Hippocampal formation (tissue), 2 donors: Measurements from ENCODE around the gene SAP25.
"Not testable (repeated sequence)": the region's sequence is repeated elsewhere in the genome, so short reads cannot be mapped to it uniquely, and the experiment has no call there.

Source experiments
- DNase-seq, 2 donors: peaks; one replicate each; lab custom pipeline; 2025; lab: John Stamatoyannopoulos, UW

Gene SAP25

DNA sequence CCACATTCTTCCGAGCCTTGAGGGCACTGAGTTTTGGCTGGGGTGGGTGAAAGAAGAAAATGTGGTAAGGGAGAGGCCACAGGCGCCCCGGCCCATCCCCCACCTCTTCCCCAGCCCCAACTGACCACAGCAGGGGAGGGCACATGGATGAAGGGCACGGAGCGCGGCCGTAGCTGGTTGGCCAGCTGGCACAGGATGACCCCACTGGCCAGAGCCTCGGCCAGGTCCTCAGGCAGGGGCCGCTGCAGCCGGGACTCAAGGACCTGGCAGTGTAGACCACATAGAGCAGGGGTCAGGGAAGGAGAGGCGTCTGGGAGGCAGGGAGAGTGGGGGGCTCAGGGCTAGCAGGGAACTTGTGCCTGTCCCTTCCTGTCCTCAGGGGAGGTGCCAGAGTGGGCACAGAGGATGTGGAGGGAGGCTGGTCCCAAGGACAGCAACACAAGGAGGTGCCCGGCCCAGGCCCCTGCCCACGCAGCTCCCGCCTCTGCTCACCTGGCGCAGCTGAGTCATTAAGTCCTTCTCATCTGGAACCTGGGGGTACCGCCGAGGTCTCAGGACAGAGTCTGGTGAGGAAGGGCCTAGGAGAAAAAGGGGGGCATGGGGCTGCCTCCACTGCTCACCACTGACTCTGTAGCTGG lies 2.2 kb upstream of the SAP25 start:
- DNase-seq: no peak

DNA sequence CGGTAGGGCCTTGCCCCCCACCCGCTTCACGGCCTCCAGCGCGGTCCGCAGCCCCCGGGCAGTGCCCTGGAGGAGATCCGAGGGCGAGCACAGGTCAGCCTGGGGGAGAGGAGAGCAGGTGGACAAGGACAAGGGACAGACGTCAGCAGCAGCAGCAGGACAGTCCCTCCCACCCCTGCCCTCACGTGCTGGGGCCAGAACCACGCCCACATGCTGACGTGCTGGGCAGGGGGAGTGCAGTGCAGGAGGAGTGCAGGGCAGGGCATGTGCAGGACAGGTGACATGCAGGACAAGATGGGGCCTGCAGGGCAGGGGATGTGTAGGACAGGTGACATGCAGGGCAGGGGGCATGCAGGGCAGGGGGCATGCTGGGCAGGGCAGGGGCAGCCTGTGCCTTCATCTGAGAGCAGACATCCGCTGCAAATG lies 1.5 kb upstream of the SAP25 start:
- DNase-seq: no peak

DNA sequence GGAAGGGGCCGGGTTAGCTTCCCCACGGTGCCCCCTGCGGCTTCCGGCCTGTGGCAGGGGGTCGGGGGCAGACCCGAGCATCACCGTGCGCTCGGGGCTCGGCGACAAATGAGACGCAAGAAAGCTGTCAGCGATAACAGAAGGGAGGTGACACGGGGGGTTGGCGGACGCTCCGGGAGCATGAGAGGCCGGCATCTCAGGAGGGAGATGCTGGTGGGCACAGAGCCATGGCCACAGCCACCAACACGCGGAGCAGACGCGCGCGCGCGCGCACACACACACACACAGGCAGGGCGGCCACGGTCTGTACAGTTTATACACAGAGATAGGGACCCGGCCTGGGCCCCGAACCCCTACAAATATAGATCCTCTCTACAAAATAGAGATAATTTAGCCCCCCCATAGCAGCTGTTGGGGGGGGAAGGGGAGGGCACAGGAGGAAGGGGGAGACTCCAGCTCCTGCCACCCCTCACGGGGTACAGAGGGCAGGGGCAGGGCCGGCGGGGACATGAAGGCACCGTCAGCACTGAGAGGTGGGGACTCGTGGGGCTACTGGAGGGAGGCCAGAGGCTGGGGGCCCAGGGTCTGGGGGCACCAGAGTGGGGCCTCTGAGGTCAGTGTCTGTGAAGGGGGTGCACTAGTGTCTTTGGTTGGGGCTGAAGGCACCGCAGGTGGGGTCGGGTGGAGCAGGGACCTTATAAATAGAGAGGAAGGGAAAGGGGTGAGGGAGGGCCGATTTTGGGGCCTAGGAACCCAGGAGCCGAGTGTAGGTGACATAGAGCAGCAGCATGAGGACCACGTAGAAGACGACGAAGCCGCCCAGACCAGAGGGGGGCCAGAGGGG lies 884 bp upstream of the SAP25 start:
- DNase-seq: no peak

DNA sequence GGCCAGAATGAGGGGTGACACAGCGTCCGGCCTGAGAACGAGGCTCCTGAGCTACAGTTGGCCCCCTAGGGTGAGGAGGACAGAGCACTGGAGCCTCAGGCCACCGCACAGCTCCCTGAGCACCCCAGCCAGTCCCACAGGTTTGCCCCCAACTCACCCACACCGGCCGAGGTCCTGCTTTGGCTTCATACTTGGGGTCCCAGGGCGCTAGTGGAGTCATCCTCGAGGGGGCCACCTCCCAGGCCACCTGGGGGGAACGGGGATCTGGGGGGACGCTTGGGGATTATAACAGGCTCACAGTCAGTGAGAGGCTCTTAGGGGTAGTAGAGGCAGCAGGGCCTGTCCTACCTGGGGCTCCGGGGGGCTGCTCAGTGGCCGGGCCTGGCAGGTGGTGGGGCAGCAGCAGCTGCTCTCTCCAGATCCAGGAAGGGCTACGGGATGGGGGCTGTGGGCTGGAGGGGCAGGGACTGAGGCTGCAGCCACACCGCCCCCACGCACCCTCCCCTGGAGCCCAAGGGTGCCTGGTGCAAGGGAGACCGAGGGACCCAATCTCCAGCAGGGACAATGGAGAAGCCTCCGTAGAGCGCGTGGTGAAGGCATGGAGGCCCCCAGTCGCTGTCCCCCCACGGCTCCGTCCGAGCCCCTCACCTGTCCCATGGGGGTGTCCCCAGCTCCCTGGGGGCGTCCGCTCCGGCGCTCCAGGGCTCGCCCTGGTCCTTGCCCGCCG lies 588 bp downstream of the SAP25 start:
- DNase-seq: no peak

DNA sequence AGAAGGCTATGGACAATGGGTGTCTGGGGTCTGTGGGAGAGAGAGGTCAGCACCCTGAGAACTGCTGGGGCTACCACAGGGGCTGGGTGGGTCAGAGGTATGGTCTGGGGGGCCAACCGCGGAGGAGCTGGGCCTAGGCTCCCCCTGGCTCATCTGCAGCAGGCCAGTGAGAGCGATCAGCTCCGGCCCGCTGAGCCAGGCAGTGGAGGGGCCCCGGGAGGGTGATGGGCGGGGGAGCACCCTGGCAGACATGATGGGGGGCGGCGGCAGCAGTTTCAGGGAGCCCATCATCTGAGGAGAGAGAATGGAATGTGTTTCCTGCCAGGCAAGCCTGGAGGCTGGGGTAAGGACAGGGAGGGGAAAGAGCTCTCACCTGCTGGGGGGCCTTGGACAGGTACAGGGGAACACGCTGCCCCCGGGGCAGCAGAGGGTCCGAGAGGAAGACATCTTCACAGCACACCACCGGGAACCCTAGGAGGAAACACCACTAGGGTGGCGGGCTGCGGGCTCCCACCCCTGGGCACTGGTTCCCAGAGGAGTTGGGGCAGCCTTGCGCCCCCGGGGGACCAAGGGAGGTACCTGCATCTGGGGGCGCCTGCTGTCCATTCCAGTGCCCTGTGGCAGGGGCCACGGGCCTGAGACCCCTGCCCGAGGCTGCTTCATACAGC lies 1.3 kb downstream of the SAP25 start:
- DNase-seq: no peak

DNA sequence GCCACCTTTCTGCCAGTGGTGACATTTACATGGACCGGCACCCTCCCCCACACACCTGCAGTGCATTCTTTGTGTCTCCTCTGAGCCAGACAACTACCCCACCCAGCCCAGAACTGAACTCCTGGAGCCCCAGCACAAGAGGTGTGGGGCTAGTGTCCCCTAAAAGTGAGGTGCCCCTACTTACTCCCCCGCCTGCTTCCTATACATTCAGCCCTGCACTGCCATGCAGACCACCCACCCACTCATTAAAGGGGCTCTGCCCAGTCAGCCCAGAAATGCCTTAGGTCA lies 1.9 kb downstream of the SAP25 start:
- DNase-seq: no peak

DNA sequence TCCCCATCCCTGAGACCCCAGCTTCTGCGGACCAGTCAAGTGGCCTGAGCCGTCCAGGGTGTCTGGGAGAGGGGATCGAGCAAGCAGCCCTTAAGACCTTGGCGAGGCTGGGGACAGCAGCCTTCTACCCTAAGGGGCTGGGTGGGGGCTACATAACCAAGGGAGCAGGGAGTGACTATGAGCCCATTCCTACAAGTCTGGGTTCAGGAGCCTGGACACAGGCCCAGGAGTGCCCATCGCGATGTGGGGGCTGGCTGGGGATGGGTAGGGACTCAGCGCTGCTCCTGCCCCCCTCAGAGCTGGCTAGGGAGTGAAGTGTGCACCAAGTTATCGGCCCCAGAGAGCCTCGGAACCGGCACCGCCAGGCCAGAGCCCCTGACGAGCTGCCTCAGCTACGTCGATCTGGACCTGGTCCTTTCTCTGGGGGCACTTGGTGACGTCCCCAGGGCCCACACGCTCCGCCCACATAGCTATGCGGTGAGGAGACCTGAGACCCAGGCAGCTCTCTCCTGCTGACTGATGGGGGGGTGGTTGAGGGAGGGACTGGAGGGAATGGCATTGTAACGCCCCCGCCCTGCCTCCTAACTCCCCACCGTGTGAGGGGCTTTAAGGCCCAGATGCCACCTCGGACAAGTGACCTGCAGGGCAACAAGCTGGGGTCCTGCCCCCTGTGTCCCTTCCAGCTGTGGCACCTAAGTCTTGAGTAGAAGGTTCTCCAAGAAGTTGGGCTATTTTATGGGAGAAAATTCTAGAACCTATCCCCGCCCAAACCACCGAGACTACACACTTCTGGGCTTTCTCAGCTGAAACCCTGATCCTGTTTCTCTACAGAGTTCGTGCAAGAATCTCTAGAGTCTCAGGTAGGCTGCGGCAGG lies 2.5 kb downstream of the SAP25 start:
- DNase-seq: no peak

DNA sequence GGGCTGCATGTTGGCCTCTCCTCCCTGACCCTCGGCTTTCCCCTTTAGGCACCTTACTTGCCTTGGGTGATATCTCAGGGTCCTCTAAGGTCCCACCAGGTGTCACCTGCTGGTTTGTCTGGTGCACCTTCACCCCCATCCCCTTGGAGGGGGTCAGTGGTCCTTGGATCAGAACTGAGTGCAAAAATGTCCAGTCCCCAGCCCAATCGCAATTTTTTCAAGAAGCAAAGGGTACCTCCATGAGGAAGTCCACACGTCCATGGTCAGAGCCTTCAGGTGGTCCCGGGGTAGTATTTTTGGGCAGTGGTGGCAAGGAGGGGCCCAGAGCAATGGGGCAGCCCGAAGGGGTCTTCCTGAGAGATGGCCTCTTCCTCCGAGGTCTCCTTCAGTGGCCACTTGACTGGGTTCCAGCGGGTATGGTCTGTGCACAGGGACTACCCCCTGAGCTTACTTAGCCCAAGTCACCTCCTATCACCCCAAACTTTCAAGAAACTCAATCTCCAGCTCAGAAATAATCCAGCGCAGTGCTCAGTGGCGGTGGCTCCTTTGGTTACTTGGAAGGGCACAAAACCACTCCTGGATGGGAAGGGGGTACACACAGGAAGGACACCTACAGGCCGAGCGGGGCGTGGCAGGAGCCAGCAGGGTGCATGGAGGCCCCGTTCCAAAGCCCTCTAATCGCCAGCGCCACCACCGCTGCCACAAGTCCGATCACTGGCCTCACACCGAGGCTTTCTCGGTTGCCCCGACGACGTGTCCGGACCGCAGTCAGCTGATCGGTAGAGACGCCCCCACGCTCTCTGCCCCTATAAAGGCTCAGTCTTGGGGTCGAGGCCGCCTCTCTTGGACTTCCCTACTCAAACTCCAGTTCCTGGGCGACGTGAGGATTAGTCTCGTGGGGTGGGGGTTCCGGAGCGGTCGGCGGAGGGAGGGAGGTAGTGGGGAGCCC lies 4.5 kb downstream of the SAP25 start:
- peak; percentile 40 to 65 for DNase-seq

DNA sequence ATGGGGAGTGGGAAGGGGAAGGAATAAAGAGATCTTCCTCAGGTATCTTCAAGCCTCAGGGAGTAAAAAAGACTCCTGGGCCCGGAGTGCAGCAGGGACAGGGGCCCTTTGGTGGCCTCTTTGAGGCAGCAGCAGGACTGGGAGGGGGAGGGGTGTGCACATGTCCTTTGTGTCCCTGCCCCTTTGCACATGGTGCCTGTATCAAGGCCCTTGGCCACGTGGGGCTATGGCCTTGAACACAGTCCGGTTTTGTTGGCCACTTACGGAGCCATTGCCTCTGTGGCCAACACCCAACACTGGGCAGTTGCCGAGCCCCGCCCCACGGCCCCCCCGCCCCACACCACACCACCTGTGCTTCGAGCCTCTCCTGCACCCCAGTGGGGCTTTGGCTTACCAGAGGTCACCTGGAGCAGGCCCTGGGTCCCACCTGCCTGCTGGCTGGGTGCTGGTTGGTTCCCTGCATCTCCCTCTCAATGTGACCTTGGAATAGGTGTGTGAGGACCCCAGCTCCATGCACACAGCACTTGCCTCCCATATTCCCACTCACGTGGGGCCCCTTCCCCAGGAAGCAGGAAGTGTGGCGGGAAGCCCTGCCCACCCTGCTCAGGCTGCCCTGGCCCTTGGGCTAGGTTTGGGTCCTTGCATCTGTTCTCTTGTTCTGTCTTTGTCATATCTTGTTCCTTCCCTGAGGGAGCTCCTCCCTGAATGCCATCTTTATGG lies 5.4 kb downstream of the SAP25 start:
- DNase-seq: no peak

DNA sequence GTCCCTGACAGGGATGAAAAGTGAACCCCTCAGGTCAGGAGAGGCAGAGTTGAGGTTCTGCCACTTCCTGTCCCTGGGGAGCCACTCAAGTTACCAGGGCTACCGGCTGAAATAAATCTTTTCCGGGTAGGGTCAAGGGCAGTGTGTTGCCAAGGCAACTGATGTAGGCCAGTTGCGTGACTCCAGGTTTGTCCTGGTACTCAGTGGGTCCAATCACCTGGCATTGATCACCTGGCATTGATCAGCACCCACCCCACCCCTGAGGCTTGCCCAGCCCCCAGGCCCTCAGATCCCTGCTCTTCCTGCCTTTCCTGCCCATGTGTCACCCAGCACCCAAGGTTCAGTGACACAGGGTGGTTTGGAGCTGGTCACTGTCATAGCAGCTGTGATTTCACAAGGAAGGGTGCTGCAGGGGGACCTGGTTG lies 5.9 kb downstream of the SAP25 start:
- DNase-seq: no peak

DNA sequence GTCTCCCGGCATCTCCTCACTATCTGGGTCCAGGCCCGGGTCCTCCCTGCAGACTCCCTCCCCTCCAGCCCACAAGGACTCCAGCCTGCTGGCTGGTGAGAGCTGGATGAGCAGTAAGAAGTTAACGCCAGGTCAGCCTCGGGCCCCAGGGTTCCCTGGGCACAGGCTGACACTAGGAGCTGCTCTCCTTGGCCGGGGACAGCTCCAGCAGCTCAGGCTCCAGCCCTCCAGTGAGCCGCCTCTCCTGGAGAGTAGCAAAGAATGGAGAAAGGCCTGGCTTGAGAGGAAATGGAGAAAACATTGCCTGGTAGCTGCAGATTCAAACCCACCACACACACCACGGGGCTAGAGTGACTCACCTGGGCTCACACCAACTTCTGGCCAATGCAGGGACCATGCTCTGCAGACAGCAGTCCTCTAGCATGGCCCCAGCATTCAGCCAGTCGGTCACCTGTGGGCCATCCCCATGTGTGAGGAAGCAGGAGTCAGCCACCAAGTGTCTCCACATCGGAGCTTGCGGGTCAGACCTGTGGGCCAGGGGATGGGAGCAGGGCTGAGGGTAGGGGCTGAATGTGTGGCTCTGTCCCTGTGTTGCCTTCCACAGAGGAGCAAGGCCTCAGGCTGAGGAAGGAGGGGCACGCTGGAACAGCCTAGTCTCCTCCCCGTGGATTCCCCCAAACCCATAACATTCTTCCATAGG lies 6.5 kb downstream of the SAP25 start:
- DNase-seq: no peak

DNA sequence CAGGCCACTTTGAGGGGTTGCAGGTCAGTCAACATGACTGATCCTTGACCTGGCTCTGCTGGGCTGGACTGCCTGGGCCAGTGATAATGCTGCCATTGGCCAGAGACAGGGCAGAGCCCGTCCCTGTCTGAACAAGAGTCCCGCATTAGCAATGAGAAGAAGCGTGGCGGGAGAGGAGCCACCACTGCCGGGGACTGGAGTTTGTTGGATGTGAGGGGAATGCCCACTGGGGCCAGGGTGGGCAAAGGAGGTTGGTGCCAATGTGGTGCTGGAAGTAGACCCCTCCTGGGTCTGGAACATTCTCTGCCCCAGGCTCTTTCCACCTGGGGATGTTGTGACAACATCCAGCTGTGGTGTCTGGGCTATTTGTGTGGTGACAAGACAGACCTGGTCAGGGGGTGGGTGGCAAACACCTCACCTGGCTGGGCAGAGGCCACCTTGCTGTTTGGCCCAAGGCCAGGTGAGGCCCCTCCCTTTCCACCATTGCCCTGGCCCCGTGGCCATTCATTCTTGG lies 7.6 kb downstream of the SAP25 start:
- DNase-seq: no peak

DNA sequence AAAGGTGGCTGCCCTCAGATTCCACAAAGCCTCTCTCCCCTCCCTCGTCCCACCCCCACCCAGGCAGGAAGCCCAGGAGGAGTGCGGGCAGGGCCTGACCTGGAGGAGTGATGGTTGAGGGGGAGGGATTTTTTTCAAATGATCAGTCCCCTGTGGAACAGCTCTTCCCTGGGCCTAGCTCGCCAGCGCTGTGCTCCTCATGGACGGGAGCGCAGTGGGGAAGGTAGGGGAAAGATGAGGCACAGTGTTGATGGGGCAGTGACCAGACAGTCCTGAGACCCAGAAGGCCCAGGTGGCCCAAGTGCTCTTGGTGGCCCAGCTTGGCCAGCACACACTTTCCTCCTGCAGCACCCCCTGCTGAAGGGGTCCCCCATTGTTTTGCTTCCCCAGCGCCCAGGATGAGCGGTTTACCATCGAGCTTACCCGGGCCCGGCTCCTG lies 8.5 kb downstream of the SAP25 start:
- DNase-seq: no peak

DNA sequence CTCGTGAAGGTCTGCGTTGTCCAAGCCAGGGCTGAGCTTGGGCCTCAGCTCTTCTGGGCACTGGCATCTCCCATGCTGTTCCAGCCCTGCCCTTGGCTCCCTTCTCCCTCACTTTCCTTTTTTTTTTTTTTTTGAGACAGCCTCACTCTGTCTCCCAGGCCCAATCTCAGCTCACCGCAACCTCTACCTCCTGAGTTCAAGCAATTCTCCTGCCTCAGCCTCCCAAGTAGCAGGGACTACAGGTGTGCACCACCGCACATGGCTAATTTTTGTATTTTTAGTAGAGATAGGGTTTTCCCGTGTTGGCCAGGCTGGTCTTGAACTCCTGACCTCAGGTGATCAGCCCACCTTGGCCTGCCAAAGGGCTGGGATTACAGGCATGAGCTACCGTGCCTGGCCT lies 9.3 kb downstream of the SAP25 start:
- DNase-seq: not testable (repeated sequence)

DNA sequence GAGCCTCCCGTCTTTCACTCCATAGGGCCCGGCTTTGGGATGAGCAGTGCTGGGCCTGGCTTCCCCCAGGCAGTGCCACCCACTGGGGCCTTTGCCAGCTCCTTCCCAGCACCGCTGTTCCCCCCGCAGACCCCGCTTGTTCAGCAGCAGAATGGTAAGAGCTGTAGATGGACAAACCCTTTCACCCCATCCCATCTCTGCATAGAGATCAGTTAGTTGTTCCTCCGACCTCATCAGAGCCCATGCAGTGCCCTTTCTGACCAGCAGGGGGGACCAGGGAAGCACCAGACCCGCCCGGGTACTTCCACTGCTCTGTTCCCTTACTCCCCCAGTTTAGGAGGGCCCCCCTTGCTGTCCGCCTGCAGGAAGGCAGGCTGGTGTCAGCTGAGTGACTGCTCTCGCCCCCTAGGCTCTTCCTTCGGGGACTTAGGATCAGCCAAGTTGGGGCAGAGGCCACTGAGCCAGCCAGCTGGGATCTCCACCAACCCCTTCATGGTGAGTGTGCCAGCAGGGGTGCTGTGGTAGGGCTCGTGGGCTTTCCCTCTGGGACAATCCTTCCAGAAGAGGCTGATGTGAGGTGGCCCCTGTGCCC lies 9.8 kb downstream of the SAP25 start:
- peak; percentile 38 to 54 for DNase-seq

DNA sequence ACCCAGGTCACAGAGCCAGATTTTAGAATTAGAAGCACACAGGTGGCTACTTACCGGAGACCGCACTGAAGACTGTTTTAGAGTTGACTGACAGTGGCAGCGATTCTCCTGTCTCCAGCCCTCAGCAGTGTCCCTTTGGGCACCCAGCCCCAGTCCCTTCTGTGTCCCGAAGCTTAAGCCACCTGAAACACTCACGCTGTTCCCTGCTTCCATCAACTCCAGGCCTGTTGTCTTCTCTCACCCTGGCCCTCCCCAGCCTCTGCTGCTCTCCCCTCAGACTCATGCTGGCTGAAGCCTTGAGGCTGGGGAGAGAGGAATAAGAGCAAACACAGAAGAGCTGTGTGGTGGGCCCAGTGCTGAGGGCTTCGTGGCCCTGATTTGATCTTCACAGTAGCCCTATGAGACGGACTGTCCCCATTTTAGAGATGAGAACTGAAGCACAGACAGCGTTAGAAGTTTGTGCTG lies 10.6 kb downstream of the SAP25 start:
- no peak for DNase-seq

DNA sequence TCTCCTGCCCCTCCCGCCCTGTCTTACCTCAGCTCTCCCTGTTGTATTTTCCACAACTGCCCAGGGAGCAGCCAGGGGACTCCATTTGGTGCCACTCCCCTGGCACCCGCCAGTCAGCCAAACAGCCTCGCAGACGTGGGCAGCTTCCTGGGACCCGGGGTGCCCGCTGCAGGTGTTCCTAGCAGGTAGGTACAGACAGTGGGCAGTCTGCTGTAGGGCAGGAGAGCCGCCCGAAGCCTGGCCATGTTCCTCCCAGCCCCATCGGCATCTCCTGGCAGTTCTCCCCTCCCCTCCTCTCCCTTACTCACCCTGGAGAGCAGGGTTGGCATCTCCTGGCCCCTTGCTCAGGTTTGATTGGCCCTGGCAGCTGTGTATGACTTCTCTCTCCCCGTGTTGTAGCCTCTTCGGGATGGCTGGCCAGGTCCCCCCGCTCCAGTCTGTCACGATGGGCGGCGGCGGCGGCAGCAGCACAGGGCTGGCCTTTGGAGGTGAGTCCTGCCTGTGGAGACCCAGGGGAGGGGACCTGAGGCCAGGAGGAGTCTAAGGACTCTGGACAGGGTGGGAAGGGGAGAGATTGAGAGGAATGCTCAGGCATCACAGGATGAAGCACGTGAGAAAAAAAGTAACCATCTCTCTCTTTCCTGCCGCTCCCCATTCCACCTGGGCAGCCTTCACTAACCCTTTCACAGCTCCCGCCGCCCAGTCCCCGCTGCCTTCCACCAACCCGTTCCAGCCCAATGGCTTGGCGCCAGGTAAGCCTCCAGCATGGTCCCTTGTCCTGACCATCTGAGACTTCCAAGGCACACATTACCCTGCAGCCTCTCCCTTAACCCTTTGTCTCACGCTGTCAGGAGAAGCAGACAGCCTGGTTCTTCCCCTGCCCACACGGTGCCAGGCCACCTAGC lies 11.3 kb downstream of the SAP25 start:
- no peak for DNase-seq
